Measurements from ENCODE around the gene KAT8. TPM values are rescaled to one million over a fixed set of nuclear protein-coding genes. Genes with fewer than 3 reads are reported as not detected.

The KAT8 gene
- total RNA-seq, 1 experiment from 2014 or later, result 44.9 TPM

DNA sequence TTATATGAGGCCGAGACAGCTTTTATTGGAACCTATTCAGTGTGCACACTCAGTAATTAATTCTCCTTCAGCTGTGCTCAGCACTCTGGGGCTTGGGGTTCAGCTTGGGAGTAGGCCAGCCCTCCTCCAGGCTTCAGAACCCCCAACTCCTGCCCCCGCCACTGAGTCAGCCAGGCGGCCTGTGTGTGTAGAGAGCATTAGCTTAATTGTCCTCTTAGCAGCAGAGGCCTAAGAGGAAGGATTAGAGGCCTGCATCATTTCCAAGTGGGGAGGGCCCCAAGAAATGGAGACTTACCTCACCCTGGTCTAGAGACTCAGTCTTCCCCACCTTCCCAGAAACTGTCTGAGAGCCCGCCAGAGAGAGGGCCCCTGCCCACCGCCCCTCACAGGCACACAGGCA is 29.5 kb upstream of the KAT8 start:
- Histone ChIP-seq H3K4me3 (replicated peaks in 1 of 2; ENCODE audit: low read depth in 1 of 2, low read length in 2 of 2) (no peak overlapping the region), H4K20me1 (ENCODE audit: insufficient read depth) (no peaks in the 10 kb centered on the region), H2AFZ (ENCODE audit: low read depth, low read length, poor library complexity, severe bottlenecking) (no peak overlapping the region), H3K9me2 (ENCODE audit: insufficient read depth) (no peaks in the 10 kb centered on the region), H3K27ac (ENCODE audit: low read depth, low read length) (no peak overlapping the region), H3K4me1 (ENCODE audit: control insufficient read depth in 1 of 2, insufficient read depth in 2 of 2, low read length in 2 of 2) (peaks cover 5 to 6% of the 10 kb centered on the region in 2 experiments; a peak in 3 of 4 replicates), H3K9ac (ENCODE audit: low read length) (no peak overlapping the region), H3K36me3 (ENCODE audit: control insufficient read depth in 1 of 2, insufficient read depth in 2 of 2, low read length in 2 of 2) (peaks cover 0 to 14% of the 10 kb centered on the region in 2 experiments; a peak in 3 of 4 replicates), H3K9me3 (ENCODE audit: control insufficient read depth in 1 of 2, insufficient read depth in 1 of 2, low read depth in 1 of 2, low read length in 2 of 2) (no peaks in the 10 kb centered on the region), H3K27me3 (ENCODE audit: insufficient read depth, low read length) (no peaks in the 10 kb centered on the region), H3K4me2 (ENCODE audit: low read length) (no peak overlapping the region), H3K79me2 (ENCODE audit: insufficient read depth, low read length) (peaks cover 21% of the 10 kb centered on the region)
- BruUV-seq (replicated peaks), result no TSS peak
- ChIA-PET RAD21 (ENCODE audit: low non-redundant PET in 1 of 2, low total read pairs in 2 of 2, uncharacterized antibody in 2 of 2, unreplicated experiment in 2 of 2) (no interaction called here), CTCF (no interaction called here), POLR2A (interaction anchor here (0.5 kb wide), 1 partner anchor 173 kb away, joined by 3 read pairs; no protein-coding TSS in a partner anchor)
- no peak for ATAC-seq
- intact Hi-C loops (cut with micrococcal nuclease), result no loop called here
- TF ChIP-seq, protein P1, sequence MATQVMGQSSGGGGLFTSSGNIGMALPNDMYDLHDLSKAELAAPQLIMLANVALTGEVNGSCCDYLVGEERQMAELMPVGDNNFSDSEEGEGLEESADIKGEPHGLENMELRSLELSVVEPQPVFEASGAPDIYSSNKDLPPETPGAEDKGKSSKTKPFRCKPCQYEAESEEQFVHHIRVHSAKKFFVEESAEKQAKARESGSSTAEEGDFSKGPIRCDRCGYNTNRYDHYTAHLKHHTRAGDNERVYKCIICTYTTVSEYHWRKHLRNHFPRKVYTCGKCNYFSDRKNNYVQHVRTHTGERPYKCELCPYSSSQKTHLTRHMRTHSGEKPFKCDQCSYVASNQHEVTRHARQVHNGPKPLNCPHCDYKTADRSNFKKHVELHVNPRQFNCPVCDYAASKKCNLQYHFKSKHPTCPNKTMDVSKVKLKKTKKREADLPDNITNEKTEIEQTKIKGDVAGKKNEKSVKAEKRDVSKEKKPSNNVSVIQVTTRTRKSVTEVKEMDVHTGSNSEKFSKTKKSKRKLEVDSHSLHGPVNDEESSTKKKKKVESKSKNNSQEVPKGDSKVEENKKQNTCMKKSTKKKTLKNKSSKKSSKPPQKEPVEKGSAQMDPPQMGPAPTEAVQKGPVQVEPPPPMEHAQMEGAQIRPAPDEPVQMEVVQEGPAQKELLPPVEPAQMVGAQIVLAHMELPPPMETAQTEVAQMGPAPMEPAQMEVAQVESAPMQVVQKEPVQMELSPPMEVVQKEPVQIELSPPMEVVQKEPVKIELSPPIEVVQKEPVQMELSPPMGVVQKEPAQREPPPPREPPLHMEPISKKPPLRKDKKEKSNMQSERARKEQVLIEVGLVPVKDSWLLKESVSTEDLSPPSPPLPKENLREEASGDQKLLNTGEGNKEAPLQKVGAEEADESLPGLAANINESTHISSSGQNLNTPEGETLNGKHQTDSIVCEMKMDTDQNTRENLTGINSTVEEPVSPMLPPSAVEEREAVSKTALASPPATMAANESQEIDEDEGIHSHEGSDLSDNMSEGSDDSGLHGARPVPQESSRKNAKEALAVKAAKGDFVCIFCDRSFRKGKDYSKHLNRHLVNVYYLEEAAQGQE (IDR thresholded peaks at IDR 0.05; ENCODE audit: low read depth), result no peak
- TF ChIP-seq JUND (IDR thresholded peaks at IDR 0.05) (no peak), ZNF274 (IDR thresholded peaks at IDR 0.05; ENCODE audit: low read depth, low read length) (no peak), RAD21 (IDR thresholded peaks at IDR 0.05; ENCODE audit: low read depth) (no peak), EGR1 (IDR thresholded peaks at IDR 0.05; ENCODE audit: low read depth) (no peak), CBX3 (IDR thresholded peaks at IDR 0.05; ENCODE audit: low read depth) (no peak), TCF7L2 (IDR thresholded peaks at IDR 0.05; ENCODE audit: borderline replicate concordance, extremely low read depth, insufficient read depth, insufficient read length) (no peak), CEBPB (IDR thresholded peaks at IDR 0.05; ENCODE audit: low read depth) (no peak), SIN3A (IDR thresholded peaks at IDR 0.05; ENCODE audit: low read depth) (no peak), POLR2AphosphoS5 (IDR thresholded peaks at IDR 0.05; ENCODE audit: low read depth, low read length) (no peak), POLR2A (IDR thresholded peaks at IDR 0.05; ENCODE audit: borderline replicate concordance, extremely low read depth, insufficient read depth, insufficient read length) (no peak), SP1 (IDR thresholded peaks at IDR 0.05; ENCODE audit: low read depth) (no peak), ZFX (IDR thresholded peaks at IDR 0.05) (no peak)
- TF ChIP-seq, protein P2, sequence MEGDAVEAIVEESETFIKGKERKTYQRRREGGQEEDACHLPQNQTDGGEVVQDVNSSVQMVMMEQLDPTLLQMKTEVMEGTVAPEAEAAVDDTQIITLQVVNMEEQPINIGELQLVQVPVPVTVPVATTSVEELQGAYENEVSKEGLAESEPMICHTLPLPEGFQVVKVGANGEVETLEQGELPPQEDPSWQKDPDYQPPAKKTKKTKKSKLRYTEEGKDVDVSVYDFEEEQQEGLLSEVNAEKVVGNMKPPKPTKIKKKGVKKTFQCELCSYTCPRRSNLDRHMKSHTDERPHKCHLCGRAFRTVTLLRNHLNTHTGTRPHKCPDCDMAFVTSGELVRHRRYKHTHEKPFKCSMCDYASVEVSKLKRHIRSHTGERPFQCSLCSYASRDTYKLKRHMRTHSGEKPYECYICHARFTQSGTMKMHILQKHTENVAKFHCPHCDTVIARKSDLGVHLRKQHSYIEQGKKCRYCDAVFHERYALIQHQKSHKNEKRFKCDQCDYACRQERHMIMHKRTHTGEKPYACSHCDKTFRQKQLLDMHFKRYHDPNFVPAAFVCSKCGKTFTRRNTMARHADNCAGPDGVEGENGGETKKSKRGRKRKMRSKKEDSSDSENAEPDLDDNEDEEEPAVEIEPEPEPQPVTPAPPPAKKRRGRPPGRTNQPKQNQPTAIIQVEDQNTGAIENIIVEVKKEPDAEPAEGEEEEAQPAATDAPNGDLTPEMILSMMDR (IDR thresholded peaks at IDR 0.05 in 2 of 3, conservative IDR thresholded peaks at IDR 0.05 in 1 of 3; ENCODE audit: borderline replicate concordance in 1 of 3, insufficient read depth in 1 of 3, low read depth in 2 of 3, low read length in 2 of 3), result no peak
- DNase-seq (ENCODE audit: low read depth, low spot score), result no peak
